HEK293 (cell line): Measurements from ENCODE around the gene FLYWCH1.
"Not testable (repeated sequence)": the region's sequence is repeated elsewhere in the genome, so short reads cannot be mapped to it uniquely, and the experiment has no call there.

Experiments
- CTCF ChIA-PET: fragments of 350-600 bp; formaldehyde crosslinking; extraction: SDS; loops from one replicate; lab custom pipeline; 2021; ENCODE audit warnings: antibody characterized with exemption; lab: Yijun Ruan, JAX
- POLR2A ChIA-PET: fragments of 300-600 bp; formaldehyde crosslinking; extraction: SDS; loops from one replicate; lab custom pipeline; 2020; ENCODE audit warnings: antibody characterized with exemption, inconsistent platforms; lab: Yijun Ruan, JAX
- H3K27ac ChIP-seq: fragments of 200-500 bp; sonication (Bioruptor generic); 2 replicates; pipeline ENCODE4 v1.5.1; 2014; ENCODE audit warnings: low read depth, low read length, control low read depth, inconsistent platforms; ENCODE audit errors: extremely low read depth
- H3K36me3 ChIP-seq, 2 experiments: fragments of 200-500 bp in 1 of 2; sonication (Bioruptor generic) in 1 of 2; 1 replicate in 1 of 2; 2 replicates in 1 of 2; pipeline ENCODE4 v1.5.1; 2014 to 2017; ENCODE audit warnings: inconsistent platforms in 2 of 2, low read length in 2 of 2; ENCODE audit not compliant: control insufficient read depth in 2 of 2, insufficient read depth in 1 of 2
- H3K4me1 ChIP-seq: fragments of 200-500 bp; sonication (Bioruptor generic); 2 replicates; pipeline ENCODE4 v1.5.1; 2014; ENCODE audit warnings: mild to moderate bottlenecking, low read length, inconsistent platforms; ENCODE audit not compliant: control insufficient read depth, insufficient read depth
- H3K4me3 ChIP-seq: 2 replicates; pipeline ENCODE4 v1.5.1; 2011; ENCODE audit warnings: low read depth, mild to moderate bottlenecking, control low read depth, low read length, moderate library complexity
- H3K9me3 ChIP-seq: fragments of 200-500 bp; sonication (Bioruptor generic); 2 replicates; pipeline ENCODE4 v1.5.1; 2014; ENCODE audit warnings: low read depth, low read length, inconsistent platforms; ENCODE audit not compliant: control insufficient read depth, insufficient read depth
- EGR2 ChIP-seq: fragments of 450-650 bp; formaldehyde crosslinking; IDR thresholded peaks from 2 replicates; pipeline ENCODE4 v1.5.1; 2016; ENCODE audit warnings: low read depth, missing biosample characterization, missing genetic modification characterization
- GFI1B ChIP-seq: fragments of 450-650 bp; formaldehyde crosslinking; IDR thresholded peaks from 2 replicates; pipeline ENCODE4 v1.5.1; 2016; ENCODE audit warnings: missing biosample characterization, missing genetic modification characterization
- ZBTB11 ChIP-seq: fragments of 450-650 bp; formaldehyde crosslinking; conservative IDR thresholded peaks from 2 replicates; pipeline ENCODE4 v1.5.1; 2016; ENCODE audit warnings: low read depth, missing biosample characterization, missing genetic modification characterization
- ZBTB49 ChIP-seq: fragments of 450-650 bp; formaldehyde crosslinking; IDR thresholded peaks from 2 replicates; pipeline ENCODE4 v1.5.1; 2016; ENCODE audit warnings: missing biosample characterization, missing genetic modification characterization, low read depth
- ZNF121 ChIP-seq: fragments of 450-650 bp; formaldehyde crosslinking; IDR thresholded peaks from 2 replicates; pipeline ENCODE4 v1.5.1; 2016; ENCODE audit warnings: missing biosample characterization, missing genetic modification characterization
- ZNF140 ChIP-seq: fragments of 450-650 bp; formaldehyde crosslinking; IDR thresholded peaks from 2 replicates; pipeline ENCODE4 v1.5.1; 2016; ENCODE audit warnings: missing biosample characterization, missing genetic modification characterization
- ZNF155 ChIP-seq: fragments of 450-650 bp; formaldehyde crosslinking; IDR thresholded peaks from 2 replicates; pipeline ENCODE4 v1.5.1; 2016; ENCODE audit warnings: missing biosample characterization, missing genetic modification characterization
- ZNF169 ChIP-seq: fragments of 450-650 bp; formaldehyde crosslinking; IDR thresholded peaks from 2 replicates; pipeline ENCODE4 v1.5.1; 2016; ENCODE audit warnings: missing biosample characterization, missing genetic modification characterization
- ZNF184 ChIP-seq: fragments of 450-650 bp; IDR thresholded peaks from 2 replicates; pipeline ENCODE4 v1.5.1; 2018; ENCODE audit warnings: missing biosample characterization, mild to moderate bottlenecking, missing genetic modification characterization
- ZNF26 ChIP-seq: fragments of 450-650 bp; formaldehyde crosslinking; IDR thresholded peaks from 2 replicates; pipeline ENCODE4 v1.5.1; 2016; ENCODE audit warnings: missing biosample characterization, missing genetic modification characterization
- ZNF274 ChIP-seq, 2 experiments: fragments of 200-500 bp in 1 of 2; fragments of 450-650 bp in 1 of 2; sonication (Bioruptor generic) in 1 of 2; formaldehyde crosslinking in 1 of 2; IDR thresholded peaks; 2 replicates each; pipeline versions ENCODE4 v1.5.1 to v1.6.1; 2014 to 2016; ENCODE audit warnings: borderline replicate concordance in 1 of 2, inconsistent platforms in 1 of 2, low read length in 1 of 2, missing biosample characterization in 1 of 2, missing genetic modification characterization in 1 of 2
- ZNF341 ChIP-seq: fragments of 450-650 bp; formaldehyde crosslinking; IDR thresholded peaks from 2 replicates; pipeline ENCODE4; 2016; ENCODE audit warnings: low read depth, missing biosample characterization, missing genetic modification characterization
- ZNF354C ChIP-seq: fragments of 450-650 bp; formaldehyde crosslinking; IDR thresholded peaks from 2 replicates; pipeline ENCODE4 v1.5.1; 2016; ENCODE audit warnings: missing biosample characterization, missing genetic modification characterization, low read depth, borderline replicate concordance
- ZNF404 ChIP-seq: fragments of 450-650 bp; formaldehyde crosslinking; IDR thresholded peaks from 2 replicates; pipeline ENCODE4 v1.5.1; 2017; ENCODE audit warnings: missing biosample characterization, missing genetic modification characterization
- ZNF473 ChIP-seq: fragments of 450-650 bp; formaldehyde crosslinking; IDR thresholded peaks from 2 replicates; pipeline ENCODE4 v1.5.1; 2017; ENCODE audit warnings: missing biosample characterization, missing genetic modification characterization
- ZNF513 ChIP-seq: fragments of 450-650 bp; IDR thresholded peaks from 2 replicates; pipeline ENCODE4 v1.5.1; 2018; ENCODE audit warnings: missing biosample characterization, missing genetic modification characterization
- ZNF768 ChIP-seq: fragments of 450-650 bp; formaldehyde crosslinking; IDR thresholded peaks from 2 replicates; pipeline ENCODE4 v1.5.1; 2018; ENCODE audit warnings: missing biosample characterization, mild to moderate bottlenecking, missing genetic modification characterization
- ZNF777 ChIP-seq: fragments of 450-650 bp; formaldehyde crosslinking; IDR thresholded peaks from 2 replicates; pipeline ENCODE4 v1.5.1; 2017; ENCODE audit warnings: missing biosample characterization, missing genetic modification characterization, borderline replicate concordance
- ZXDB ChIP-seq: fragments of 450-650 bp; formaldehyde crosslinking; IDR thresholded peaks from 2 replicates; pipeline ENCODE4 v1.5.1; 2016; ENCODE audit warnings: missing biosample characterization, missing genetic modification characterization

Gene FLYWCH1

GRCh38 chr16:2943716-2944115 lies 32.0 kb downstream of the FLYWCH1 start:
- peak; percentile 86 for TF ChIP-seq ZNF121
- TF ChIP-seq, all 188 proteins: peak for 1; not testable (repeated sequence) for 187
- H3K27ac ChIP-seq, H3K4me3 ChIP-seq, H3K4me1 ChIP-seq, H3K9me3 ChIP-seq, POLR2A ChIA-PET: not testable (repeated sequence)
- H3K36me3 ChIP-seq, result peaks cover 11 to 58% of the 10 kb centered on the region in 2 experiments; a peak in 2 of 3 replicates
- CTCF ChIA-PET, result interaction anchor here (0.6 to 1.9 kb wide), 5 partner anchors 17 to 215 kb away, joined by 3 to 6 read pairs (median 3); no protein-coding TSS in a partner anchor

- no peaks in the 10 kb centered on the region for H3K9me3 ChIP-seq
- H3K4me1 ChIP-seq, result no peaks in the 10 kb centered on the region
- TF ChIP-seq ZNF184 (tag by site-specific recombination) (peak; percentile 92), ZNF26 (no peak), ZNF140 (peak; percentile 70; the same call in 1 of the 2 replicates)
- TF ChIP-seq, all 188 proteins: peak for 2
- Histone ChIP-seq H3K27ac (no peak overlapping the region), H3K36me3 (peaks cover 5 to 36% of the 10 kb centered on the region in 2 experiments; a peak in 2 of 3 replicates), H3K4me3 (no peak overlapping the region)
- POLR2A ChIA-PET, result interaction anchor here (0.7 to 1.1 kb wide), 2 partner anchors 13 to 89 kb away, joined by 3 to 4 read pairs; no protein-coding TSS in a partner anchor
- CTCF ChIA-PET, result interaction anchor here (0.8 to 1.4 kb wide), 5 partner anchors 13 to 79 kb away, joined by 3 to 6 read pairs (median 4); no protein-coding TSS in a partner anchor
These were observed 34.9 kb downstream of the FLYWCH1 start for GRCh38 chr16:2946649-2947048.

GRCh38 chr16:2948807-2949704 lies 37.3 kb downstream of the FLYWCH1 start:
- ChIA-PET POLR2A (no interaction called here), CTCF (no interaction called here)
- Histone ChIP-seq H3K4me3 (no peak overlapping the region), H3K36me3 (peaks cover 0 to 16% of the 10 kb centered on the region in 2 experiments; a peak in 2 of 3 replicates), H3K27ac (no peak overlapping the region), H3K4me1 (no peaks in the 10 kb centered on the region), H3K9me3 (no peaks in the 10 kb centered on the region)
- no peak for TF ChIP-seq EGR2 (tag by site-specific recombination)
- no peak for TF ChIP-seq ZNF777 (tag by site-specific recombination)
- no peak for TF ChIP-seq ZNF768 (tag by site-specific recombination)
- no peak for TF ChIP-seq ZNF341 (tag by site-specific recombination)
- no peak for TF ChIP-seq ZNF473
- TF ChIP-seq ZNF155 (tag by site-specific recombination), result no peak
- no peak for TF ChIP-seq ZNF354C (tag by site-specific recombination)
- TF ChIP-seq ZNF404 (tag by site-specific recombination), result no peak
- no peak for TF ChIP-seq ZXDB (tag by site-specific recombination)
- TF ChIP-seq GFI1B (tag by site-specific recombination), result no peak
- TF ChIP-seq ZNF169 (tag by site-specific recombination), result no peak
- TF ChIP-seq ZBTB49 (tag by site-specific recombination), result no peak
- no peak for TF ChIP-seq ZNF513 (tag by site-specific recombination)
- no peak for TF ChIP-seq ZNF274 (IDR thresholded peaks at IDR 0.05; ENCODE audit: low read length)
- TF ChIP-seq ZNF274 (tag by site-specific recombination; IDR thresholded peaks at IDR 0.05; ENCODE audit: borderline replicate concordance), result no peak
- TF ChIP-seq ZBTB11 (tag by site-specific recombination), result no peak
